DMS114 treated with DMSO at 0.1 percent for 48 hours (cell line): ENCODE data around the gene RNF144A.

ENCODE experiments used
- DNase-seq: peaks from one replicate; lab custom pipeline; 2025; ENCODE audit not compliant: unreplicated experiment; lab: John Stamatoyannopoulos, UW

Gene RNF144A

DNA sequence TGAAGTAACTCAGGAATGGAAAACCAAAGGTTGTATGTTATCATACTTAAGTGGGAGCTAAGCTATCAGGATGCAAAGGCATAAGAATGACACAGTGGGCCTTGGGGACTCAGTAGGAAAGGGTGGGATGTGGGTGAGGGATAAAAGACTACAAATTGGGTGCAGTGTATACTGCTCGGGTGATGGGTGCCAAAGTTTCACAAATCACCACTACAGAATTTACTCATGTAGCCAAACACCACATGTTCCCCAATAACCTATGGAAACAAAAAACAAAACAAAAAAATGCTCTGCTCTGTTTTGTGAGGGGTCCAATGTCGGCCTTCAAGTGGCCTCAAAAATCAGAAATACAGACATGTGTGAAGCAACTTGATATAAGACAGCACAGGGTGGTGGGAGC is 8.9 kb upstream of the RNF144A start:
- no peak for DNase-seq

DNA sequence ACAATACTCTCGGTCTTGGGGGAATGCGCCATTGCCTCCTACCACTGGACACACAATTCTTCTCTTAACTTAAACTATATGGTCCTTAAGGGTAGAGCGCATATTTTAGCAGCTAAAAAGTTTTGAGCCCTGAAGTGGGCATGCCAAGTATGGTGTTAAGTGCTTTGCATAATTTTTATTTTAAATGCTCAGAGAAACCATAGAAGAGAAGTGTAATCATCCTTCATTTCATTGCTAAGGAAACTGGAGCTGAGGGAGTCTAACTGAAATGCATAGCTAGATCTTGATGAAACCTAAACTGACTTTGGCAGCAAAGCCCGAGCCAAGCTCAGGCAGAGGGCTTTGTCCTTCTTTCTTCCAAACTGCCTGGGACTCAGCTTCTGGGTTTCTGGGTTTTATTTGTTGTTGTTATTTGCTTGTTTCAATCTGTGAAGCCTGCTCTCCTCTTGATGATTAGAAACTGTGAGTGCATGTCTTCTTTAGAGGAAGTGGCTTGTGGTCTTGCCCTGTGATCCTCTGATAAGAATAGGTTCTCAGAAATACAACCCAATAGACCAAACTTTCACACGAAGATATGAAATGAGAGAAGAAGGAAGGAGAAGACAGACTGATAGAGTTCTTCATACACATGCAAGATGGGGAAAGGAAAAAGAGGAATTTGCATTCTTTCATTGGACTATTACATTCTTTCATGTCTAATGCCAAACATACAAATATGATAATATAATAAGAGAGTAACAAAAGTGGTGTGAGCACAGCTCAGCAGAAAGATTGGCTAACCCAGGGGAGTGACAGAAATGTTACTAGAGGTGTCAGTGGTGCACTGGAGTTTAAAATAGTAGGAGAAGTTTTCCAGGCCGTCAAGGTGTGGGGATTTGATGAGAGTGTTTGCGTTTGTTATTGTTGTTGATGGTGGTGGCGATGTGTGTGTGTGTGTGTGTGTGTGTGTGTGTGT is 7.5 kb upstream of the RNF144A start:
- DNase-seq: no peak

DNA sequence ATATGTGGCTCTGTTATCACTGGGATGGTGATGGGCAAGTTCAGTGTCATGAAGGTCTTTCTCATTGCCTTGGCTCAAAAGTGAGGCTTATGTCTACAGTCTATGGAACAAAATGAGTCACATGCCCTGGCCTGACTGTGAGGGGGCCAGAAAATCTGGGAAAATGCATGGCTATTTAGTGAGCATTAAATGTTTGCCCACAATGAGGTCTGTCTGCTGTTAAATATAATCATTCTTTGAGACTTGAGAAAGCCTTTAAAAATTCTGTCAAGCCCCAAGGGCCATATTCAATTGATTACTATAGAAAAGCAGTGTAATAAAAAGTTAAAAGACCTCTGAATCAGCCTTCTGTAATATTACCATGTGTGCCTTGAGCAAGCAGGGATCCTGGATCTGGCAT is 5.5 kb upstream of the RNF144A start:
- no peak for DNase-seq

- no peak for DNase-seq
Measured at GRCh38 chr2:6913415-6914157, 3.6 kb upstream of the RNF144A start.

- no peak for DNase-seq
Measured at GRCh38 chr2:6914828-6915227, 2.4 kb upstream of the RNF144A start.

DNA sequence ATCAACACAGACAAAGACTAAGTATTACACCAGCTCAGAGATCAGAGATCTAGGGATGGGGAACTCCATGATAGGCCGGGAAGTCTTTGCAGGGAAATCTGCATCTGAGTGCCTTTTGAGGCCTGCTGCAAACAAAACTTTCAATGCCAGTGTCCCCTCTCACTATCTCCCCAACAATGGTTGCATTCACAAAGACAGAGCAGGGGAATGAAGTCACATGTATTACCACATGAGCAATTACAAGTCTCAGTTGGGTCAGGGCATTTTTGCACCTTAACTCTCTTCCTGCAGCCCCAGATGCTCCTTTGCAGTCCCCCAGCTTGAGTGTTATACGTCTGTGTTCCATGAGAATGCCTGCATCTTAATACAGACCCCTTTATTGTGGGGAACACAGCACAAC is 1.8 kb upstream of the RNF144A start:
- DNase-seq: no peak

DNA sequence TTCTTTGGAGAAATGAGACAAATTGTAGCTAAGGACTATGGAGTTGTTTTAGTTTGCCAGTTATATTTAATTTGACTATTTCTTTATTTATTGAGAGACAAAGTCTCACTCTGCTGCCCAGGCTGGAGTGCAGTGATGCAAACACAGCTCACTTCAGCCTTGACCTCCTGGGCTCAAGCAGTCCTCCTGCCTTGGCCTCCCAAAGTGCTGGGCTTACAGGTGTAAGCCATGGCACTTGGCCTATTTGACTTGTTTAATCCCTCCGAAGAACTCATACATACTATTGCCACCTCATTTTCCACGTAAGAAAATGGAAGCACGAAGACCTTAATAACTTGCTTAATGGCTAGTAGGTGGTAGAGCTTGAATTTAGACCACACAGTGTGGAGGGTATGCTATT is 988 bp upstream of the RNF144A start:
- DNase-seq: no peak

DNA sequence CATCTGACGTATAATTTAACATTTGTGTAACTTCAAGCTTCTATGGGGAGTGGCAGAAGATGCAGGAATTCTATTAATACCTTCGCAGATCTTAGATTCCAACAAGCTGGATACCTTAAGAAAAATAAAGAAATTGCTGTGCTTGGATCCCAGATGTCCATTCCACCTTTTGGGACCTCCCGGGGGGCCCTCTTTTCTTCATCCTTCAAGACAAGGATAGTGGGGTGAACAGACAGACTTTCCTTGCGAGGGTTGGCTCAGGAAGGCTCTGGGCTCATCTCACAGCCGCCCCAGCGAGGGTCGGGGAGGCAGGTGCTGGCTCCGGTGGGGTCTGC is 509 bp upstream of the RNF144A start:
- DNase-seq: no peak

DNA sequence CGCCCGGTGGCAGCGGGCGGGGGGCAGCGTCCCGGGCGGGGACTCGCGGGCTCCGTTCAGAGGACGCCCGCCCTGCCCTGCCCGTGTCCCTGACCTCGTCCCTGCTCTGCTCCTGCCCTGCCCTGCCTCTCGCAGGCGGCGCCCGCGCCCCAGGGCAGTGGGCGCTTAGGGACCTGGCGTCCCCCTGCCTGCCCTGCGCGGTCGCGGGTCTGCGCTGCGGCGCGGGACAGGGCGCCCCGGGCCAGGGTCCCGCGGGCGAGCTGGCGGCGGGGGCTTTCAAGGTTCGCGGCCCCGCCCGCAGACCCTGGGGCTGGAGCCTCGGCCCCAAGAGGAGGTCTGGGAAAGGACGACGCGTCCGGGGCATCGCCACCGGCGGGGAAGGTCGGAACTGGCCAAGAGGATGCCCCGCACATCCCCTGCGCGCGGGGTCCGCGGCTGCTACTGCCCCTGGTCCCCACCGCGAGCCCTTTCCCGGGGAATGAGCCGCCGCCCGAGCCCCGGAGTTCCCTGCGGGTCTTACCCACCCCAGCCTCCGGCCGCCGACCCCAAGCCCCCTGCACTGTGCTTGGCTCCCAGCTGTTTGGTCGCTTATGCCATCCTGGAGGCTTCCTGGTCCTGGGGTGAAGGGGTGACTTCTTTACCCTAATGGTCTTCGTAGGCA is 679 bp downstream of the RNF144A start:
- DNase-seq: no peak

- DNase-seq: no peak
Measured at GRCh38 chr2:6919901-6920742, 2.9 kb downstream of the RNF144A start.

DNA sequence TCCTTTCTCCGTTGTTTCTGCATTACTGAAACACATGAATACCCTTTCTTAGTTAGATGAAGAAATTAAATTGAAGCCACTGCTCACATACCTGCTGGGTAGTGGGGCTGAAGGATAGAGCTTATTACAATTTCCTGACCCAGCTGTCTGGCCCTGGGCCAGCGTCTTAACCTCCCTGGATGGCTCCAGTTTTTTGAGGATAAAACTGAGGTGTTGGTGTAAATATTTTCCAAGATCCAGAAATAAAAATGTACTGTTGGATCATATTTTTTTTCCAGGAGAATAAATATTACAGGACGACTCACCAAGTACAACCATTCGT is 3.5 kb downstream of the RNF144A start:
- DNase-seq: no peak

DNA sequence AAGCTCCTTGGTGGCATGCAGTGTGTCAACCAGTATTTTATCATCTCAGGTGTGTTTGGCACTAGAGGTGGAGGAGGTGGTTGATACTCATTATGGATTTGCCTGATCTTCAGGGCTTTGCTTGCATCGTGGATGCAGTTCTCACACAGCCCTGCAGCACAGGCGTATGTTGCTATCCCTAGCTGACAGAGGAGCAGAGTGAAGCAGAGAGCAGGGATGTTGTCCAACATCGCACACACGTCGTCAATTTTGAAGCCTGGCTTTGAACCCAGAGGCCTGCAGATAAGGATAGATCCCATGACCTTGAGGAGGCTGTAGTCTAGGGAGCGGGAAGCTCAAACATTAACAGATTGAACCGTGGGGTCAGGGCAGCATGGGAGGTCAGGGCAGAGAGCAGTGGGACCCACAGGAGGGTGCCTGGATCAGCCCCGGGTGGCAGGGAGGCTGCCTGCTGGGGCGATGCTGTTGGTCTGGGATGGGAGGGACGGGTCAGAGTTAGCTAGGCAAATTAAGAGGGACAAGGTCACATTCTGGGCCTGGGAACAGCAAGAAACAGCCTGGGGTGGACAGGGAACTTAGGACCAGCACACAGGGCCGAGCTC is 4.2 kb downstream of the RNF144A start:
- DNase-seq: no peak

DNA sequence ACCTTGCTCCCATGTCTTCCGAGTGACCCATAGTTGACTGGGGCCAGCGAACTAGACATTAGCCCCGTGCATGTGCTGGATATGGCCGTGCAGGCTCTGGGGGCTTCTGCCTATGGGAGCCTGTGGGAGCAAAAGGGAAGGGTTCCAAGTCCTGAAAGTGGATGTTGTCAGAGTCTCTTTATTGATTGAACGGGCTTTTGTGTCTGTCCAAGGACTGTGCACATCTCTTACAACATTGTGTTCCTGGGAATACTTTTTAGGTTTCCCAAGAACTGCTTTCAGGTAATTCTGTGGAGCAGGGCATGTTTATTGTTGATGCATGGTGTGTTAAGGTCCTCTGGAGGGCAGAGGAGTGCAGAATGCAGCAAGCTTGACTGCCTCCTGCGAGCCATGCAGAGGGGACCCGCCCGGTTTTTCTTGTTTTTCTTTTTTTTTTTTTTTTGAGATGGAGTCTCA is 5.0 kb downstream of the RNF144A start:
- DNase-seq: no peak

DNA sequence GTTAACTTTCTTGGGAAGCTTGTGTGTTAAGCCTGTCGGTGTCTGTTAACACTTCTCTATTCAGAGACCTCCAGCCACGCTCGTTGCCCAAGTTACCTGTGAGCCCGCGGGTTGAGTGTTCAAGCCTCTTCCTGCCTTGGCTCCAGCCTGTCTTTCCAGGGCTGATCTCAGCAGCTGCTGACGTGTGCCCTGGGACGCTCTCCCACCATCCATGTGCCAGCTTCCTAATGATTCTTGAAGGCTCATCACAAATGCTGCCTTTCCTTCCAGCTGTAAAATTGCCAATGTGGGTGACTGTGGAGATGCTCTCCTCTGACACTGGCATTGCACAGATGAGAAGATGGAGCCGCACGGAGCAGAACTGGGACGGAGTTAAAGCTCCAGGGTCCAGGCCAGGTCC is 6.1 kb downstream of the RNF144A start:
- no peak for DNase-seq

- no peak for DNase-seq
Measured at GRCh38 chr2:6924101-6924923, 7.1 kb downstream of the RNF144A start.

DNA sequence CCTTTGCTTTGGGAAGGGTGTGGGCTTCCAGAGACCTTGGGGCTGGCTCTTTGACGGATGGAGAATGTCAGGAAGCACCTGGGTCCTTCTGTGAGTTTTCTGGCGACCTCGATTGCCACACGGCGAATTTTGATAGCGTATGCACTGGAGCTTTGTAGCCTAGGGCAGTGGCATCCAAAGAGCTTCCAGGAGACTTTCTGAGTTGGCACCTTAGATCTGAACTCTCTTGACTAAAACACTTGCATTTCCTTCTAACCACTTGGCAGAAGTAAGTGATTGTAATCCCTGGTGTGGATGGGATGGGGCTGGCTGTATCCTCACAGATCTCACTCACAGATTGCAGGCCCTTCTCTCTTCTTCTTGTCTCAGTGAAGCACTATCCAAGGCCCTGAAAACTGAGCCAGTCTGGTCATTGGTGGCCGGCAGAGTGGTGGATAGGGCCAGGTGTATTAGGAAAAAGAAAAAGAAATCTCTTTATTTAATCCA is 7.8 kb downstream of the RNF144A start:
- no peak for DNase-seq

DNA sequence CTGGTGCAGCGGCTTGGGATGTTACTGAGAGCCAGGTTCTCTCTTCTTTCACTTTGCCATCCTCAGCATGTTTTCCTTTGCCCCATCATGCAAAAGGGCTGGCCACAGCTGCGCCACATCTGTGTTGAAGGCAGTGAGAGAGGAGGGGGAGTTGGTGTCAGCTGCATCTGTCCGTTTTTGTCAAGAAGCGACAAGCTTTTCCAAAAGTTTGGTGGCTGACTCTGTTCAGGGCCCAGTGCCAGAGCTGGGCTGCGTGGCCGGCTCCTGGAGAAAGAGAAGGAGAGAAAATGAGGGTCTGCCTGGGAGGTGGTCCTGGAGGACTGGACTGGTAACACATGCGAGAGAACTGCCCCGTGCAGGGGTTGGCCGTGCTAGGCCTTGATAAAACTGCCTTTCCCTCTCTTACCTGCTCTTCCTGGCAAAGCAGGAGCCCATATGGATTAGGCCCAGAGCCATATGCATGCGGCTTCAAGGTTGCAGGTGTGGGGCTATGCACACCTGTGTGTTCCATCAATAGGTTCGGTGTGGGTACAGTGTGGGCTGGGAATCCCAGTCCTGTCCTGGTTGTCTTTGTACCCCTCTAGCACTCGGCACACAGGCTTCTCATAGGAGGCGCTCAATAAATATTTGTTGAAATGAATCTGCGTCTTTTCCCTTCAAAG is 9.0 kb downstream of the RNF144A start:
- no peak for DNase-seq

- no peak for DNase-seq
Measured at GRCh38 chr2:6927186-6927585, 10.0 kb downstream of the RNF144A start.

DNA sequence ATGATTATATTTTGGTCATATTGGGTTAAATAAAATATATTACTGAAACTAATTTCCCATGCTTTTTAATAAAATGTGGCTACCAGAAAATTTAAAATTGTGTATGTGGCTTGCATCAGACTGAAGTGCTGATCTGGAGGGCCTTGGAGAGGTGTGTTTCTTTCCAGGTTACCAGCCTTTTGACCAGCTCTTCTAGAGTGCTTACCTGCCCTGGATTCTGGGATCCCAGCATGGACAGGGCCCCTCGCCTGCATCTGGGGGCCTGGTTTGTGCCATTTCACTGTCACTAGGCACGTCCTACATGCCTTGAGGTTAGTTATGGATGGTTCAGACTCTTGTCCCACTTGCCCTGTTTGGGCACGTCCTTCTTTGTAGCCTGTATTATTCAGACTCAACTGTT is 10.5 kb downstream of the RNF144A start:
- no peak for DNase-seq
